SJCRH30 (cell line): ENCODE results near the gene MIPEP. TPM values are rescaled to one million over a fixed set of nuclear protein-coding genes. Genes with fewer than 3 reads are reported as not detected.

ENCODE experiments used
- DNase-seq, 2 experiments: peaks; one replicate each; pipeline ENCODE4 v3.0.0-alpha.2; 2015 to 2020
- H3K27ac ChIP-seq: fragments of 250-450 bp; sonication (Bioruptor Pico); 2 replicates; pipeline ENCODE4 v1.5.1; 2020; ENCODE audit warnings: mild to moderate bottlenecking, moderate library complexity
- H3K27me3 ChIP-seq: fragments of 250-450 bp; sonication (Bioruptor Pico); 2 replicates; pipeline ENCODE4 v1.5.1; 2020; ENCODE audit warnings: mild to moderate bottlenecking, moderate library complexity
- H3K36me3 ChIP-seq: fragments of 250-450 bp; sonication (Bioruptor Pico); 2 replicates; pipeline ENCODE4 v1.5.1; 2020; ENCODE audit warnings: mild to moderate bottlenecking, moderate library complexity
- H3K4me1 ChIP-seq: fragments of 250-450 bp; sonication (Bioruptor Pico); 2 replicates; pipeline ENCODE4 v1.5.1; 2020; ENCODE audit warnings: mild to moderate bottlenecking, moderate library complexity
- H3K4me3 ChIP-seq: fragments of 250-450 bp; sonication (Bioruptor Pico); 2 replicates; pipeline ENCODE4 v1.5.1; 2020; ENCODE audit warnings: mild to moderate bottlenecking, moderate library complexity
- H3K9me3 ChIP-seq: fragments of 250-450 bp; sonication (Bioruptor Pico); replicated peaks from 2 replicates; pipeline ENCODE4 v1.5.1; 2020; ENCODE audit warnings: mild to moderate bottlenecking, moderate library complexity
- total RNA-seq: library from RNA; depleted of rRNA; stranded (reverse); fragments of >200 nt; shearing (Covaris generic); gene quantifications from 2 replicates; pipeline ENCODE4 v1.2.3, GENCODE V29; 2014

The MIPEP gene
- total RNA-seq, 1 experiment from 2014 or later, result 18.0 TPM

GRCh38 chr13:23709536-23709935, 179.7 kb downstream of the MIPEP start:
- H3K4me3 ChIP-seq, result no peak overlapping the region
- H3K27me3 ChIP-seq, result no peaks in the 10 kb centered on the region
- no peaks in the 10 kb centered on the region; the same call in 1 of the 2 replicates for H3K9me3 ChIP-seq
- DNase-seq, result peak; percentile 29 to 46
- no peaks in the 10 kb centered on the region for H3K4me1 ChIP-seq
- no peaks in the 10 kb centered on the region for H3K36me3 ChIP-seq
- no peak overlapping the region for H3K27ac ChIP-seq

- Histone ChIP-seq H3K36me3 (no peaks in the 10 kb centered on the region), H3K27ac (no peak overlapping the region)
These were observed 181.5 kb downstream of the MIPEP start for GRCh38 chr13:23707674-23708073.

GRCh38 chr13:23705583-23705982, 183.6 kb downstream of the MIPEP start:
- no peaks in the 10 kb centered on the region for H3K27me3 ChIP-seq
- no peak overlapping the region for H3K27ac ChIP-seq
- peaks cover 16% of the 10 kb centered on the region for H3K4me1 ChIP-seq
- no peak overlapping the region for H3K4me3 ChIP-seq
- H3K9me3 ChIP-seq, result no peaks in the 10 kb centered on the region
- no peaks in the 10 kb centered on the region for H3K36me3 ChIP-seq
- DNase-seq, result no peak

More at GRCh38 chr13:23707674-23708073, 181.5 kb downstream of the MIPEP start:
- no peaks in the 10 kb centered on the region for H3K4me1 ChIP-seq
- DNase-seq, result peak in 1 of 2 experiments; percentile 58
- no peaks in the 10 kb centered on the region; the same call in 1 of the 2 replicates for H3K9me3 ChIP-seq
- H3K27me3 ChIP-seq, result no peaks in the 10 kb centered on the region
- no peak overlapping the region for H3K4me3 ChIP-seq

GRCh38 chr13:23703246-23703860, 185.8 kb downstream of the MIPEP start:
- no peaks in the 10 kb centered on the region for H3K9me3 ChIP-seq
- peaks cover 16% of the 10 kb centered on the region for H3K4me1 ChIP-seq
- no peaks in the 10 kb centered on the region for H3K36me3 ChIP-seq
- no peak for DNase-seq
- no peaks in the 10 kb centered on the region for H3K27me3 ChIP-seq
- no peak overlapping the region for H3K27ac ChIP-seq
- no peak overlapping the region for H3K4me3 ChIP-seq

GRCh38 chr13:23701636-23702035, 187.6 kb downstream of the MIPEP start:
- Histone ChIP-seq H3K9me3 (no peaks in the 10 kb centered on the region), H3K27ac (no peak overlapping the region), H3K4me3 (0 out of 2 replicates have a peak overlapping the region, but pooled peaks have one; percentile 7), H3K4me1 (peaks cover 16% of the 10 kb centered on the region), H3K27me3 (no peaks in the 10 kb centered on the region), H3K36me3 (no peaks in the 10 kb centered on the region)
- DNase-seq, result peak; percentile 84 to 89

GRCh38 chr13:23701186-23701585, 188.0 kb downstream of the MIPEP start:
- Histone ChIP-seq H3K36me3 (no peaks in the 10 kb centered on the region), H3K9me3 (no peaks in the 10 kb centered on the region), H3K27me3 (no peaks in the 10 kb centered on the region), H3K27ac (no peak overlapping the region), H3K4me1 (peaks cover 16% of the 10 kb centered on the region), H3K4me3 (0 out of 2 replicates have a peak overlapping the region, but pooled peaks have one; percentile 7)
- no peak for DNase-seq

- Histone ChIP-seq H3K4me1 (peaks cover 16% of the 10 kb centered on the region), H3K27me3 (no peaks in the 10 kb centered on the region), H3K9me3 (no peaks in the 10 kb centered on the region), H3K4me3 (no peak overlapping the region), H3K36me3 (no peaks in the 10 kb centered on the region), H3K27ac (no peak overlapping the region)
- no peak for DNase-seq
These were observed 189.9 kb downstream of the MIPEP start for GRCh38 chr13:23699271-23699670.

GRCh38 chr13:23697772-23698313, 191.4 kb downstream of the MIPEP start:
- no peak for DNase-seq
- no peak overlapping the region for H3K4me3 ChIP-seq
- no peaks in the 10 kb centered on the region for H3K9me3 ChIP-seq
- H3K36me3 ChIP-seq, result no peaks in the 10 kb centered on the region
- peaks cover 16% of the 10 kb centered on the region for H3K4me1 ChIP-seq
- H3K27ac ChIP-seq, result no peak overlapping the region
- no peaks in the 10 kb centered on the region for H3K27me3 ChIP-seq

GRCh38 chr13:23696610-23697009, 192.6 kb downstream of the MIPEP start:
- Histone ChIP-seq H3K27ac (no peak overlapping the region), H3K27me3 (no peaks in the 10 kb centered on the region), H3K4me3 (no peak overlapping the region), H3K9me3 (no peaks in the 10 kb centered on the region), H3K36me3 (no peaks in the 10 kb centered on the region), H3K4me1 (peaks cover 7% of the 10 kb centered on the region)
- DNase-seq, result no peak

GRCh38 chr13:23695711-23696464, 193.3 kb downstream of the MIPEP start:
- H3K4me3 ChIP-seq, result peak overlapping the region; percentile 44
- H3K36me3 ChIP-seq, result no peaks in the 10 kb centered on the region
- DNase-seq, result peak; percentile 71 to 72
- no peak overlapping the region for H3K27ac ChIP-seq
- peaks cover 2% of the 10 kb centered on the region for H3K4me1 ChIP-seq
- H3K27me3 ChIP-seq, result no peaks in the 10 kb centered on the region
- no peaks in the 10 kb centered on the region for H3K9me3 ChIP-seq

GRCh38 chr13:23695196-23695595, 194.0 kb downstream of the MIPEP start:
- Histone ChIP-seq H3K4me3 (no peak overlapping the region; the same call in 1 of the 2 replicates), H3K27me3 (no peaks in the 10 kb centered on the region), H3K27ac (no peak overlapping the region), H3K9me3 (no peaks in the 10 kb centered on the region), H3K4me1 (no peaks in the 10 kb centered on the region), H3K36me3 (no peaks in the 10 kb centered on the region)
- DNase-seq, result no peak

GRCh38 chr13:23692816-23693215, 196.4 kb downstream of the MIPEP start:
- Histone ChIP-seq H3K36me3 (no peaks in the 10 kb centered on the region), H3K4me1 (no peaks in the 10 kb centered on the region), H3K27ac (no peak overlapping the region), H3K27me3 (no peaks in the 10 kb centered on the region), H3K4me3 (no peak overlapping the region), H3K9me3 (no peaks in the 10 kb centered on the region)
- DNase-seq, result no peak

- Histone ChIP-seq H3K9me3 (no peaks in the 10 kb centered on the region), H3K36me3 (no peaks in the 10 kb centered on the region), H3K4me1 (no peaks in the 10 kb centered on the region), H3K4me3 (no peak overlapping the region), H3K27ac (no peak overlapping the region), H3K27me3 (no peaks in the 10 kb centered on the region)
- no peak for DNase-seq
These were observed 198.5 kb downstream of the MIPEP start for GRCh38 chr13:23690668-23691067.

- no peak for DNase-seq
- H3K4me3 ChIP-seq, result no peak overlapping the region
These were observed 200.9 kb downstream of the MIPEP start for GRCh38 chr13:23688336-23688735.

GRCh38 chr13:23687614-23688013, 201.6 kb downstream of the MIPEP start:
- no peaks in the 10 kb centered on the region for H3K36me3 ChIP-seq
- H3K4me3 ChIP-seq, result no peak overlapping the region
- no peak overlapping the region for H3K27ac ChIP-seq
- no peaks in the 10 kb centered on the region for H3K4me1 ChIP-seq
- H3K9me3 ChIP-seq, result peaks cover 17% of the 10 kb centered on the region
- no peaks in the 10 kb centered on the region for H3K27me3 ChIP-seq
- DNase-seq, result no peak

More at GRCh38 chr13:23688336-23688735, 200.9 kb downstream of the MIPEP start:
- Histone ChIP-seq H3K27ac (no peak overlapping the region), H3K27me3 (no peaks in the 10 kb centered on the region), H3K36me3 (no peaks in the 10 kb centered on the region), H3K4me1 (no peaks in the 10 kb centered on the region), H3K9me3 (peaks cover 16% of the 10 kb centered on the region)
